CD4-positive, alpha-beta T cell treated with Interleukin-6 at 100 ng/mL for 8 hours (primary cell): Measurements from ENCODE around the gene CHSY3.

ENCODE experiments used
- DNase-seq: peaks from one replicate; pipeline ENCODE4 v3.0.0-alpha.2; 2020; ENCODE audit warnings: mixed read lengths, low spot score

CHSY3 gene

GRCh38 chr5:130096483-130096882, 192.2 kb downstream of the CHSY3 start:
- no peak for DNase-seq

- DNase-seq = no peak
Measured at GRCh38 chr5:130099008-130099407, 194.7 kb downstream of the CHSY3 start.

GRCh38 chr5:130102375-130102774, 198.1 kb downstream of the CHSY3 start:
- DNase-seq = no peak

DNA sequence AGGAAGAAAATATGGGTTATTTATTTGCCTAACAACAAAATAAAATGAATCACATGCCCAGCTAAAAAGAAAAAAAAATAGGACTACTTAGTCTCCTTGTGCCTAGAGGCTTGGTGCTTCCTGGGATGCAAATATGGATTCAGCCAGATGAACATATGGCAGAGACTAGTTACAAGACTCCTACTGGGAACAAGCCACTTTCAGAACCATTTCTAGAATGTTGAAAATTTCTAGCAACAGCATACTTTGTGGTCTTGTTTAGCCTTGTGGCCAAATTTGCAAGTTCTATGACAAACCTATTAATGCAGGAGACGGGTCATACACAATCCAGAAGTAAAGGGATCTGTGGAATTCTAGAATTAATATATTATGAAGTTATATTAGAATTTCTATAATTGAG, 198.7 kb downstream of the CHSY3 start:
- no peak for DNase-seq

- DNase-seq = no peak
Measured at GRCh38 chr5:130104895-130105688, 200.8 kb downstream of the CHSY3 start.

DNA sequence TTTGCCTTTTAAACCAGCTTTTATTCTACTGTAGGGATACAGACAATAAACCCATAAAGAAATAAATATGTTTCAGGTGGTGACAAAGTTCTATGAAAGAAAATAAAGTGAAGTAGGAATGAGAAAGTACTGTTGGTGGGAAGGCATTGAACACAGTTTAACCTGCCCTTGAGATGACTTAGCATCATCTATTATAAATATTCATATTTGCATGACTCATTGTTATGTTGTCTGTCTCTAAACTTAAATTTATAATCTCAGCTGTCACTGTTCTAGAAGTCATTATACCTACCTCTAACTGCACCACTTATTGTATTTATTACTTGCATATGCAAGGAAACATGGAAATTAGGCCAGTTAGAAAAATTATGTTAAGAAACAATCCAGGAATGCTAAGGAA, 202.2 kb downstream of the CHSY3 start:
- no peak for DNase-seq

DNA sequence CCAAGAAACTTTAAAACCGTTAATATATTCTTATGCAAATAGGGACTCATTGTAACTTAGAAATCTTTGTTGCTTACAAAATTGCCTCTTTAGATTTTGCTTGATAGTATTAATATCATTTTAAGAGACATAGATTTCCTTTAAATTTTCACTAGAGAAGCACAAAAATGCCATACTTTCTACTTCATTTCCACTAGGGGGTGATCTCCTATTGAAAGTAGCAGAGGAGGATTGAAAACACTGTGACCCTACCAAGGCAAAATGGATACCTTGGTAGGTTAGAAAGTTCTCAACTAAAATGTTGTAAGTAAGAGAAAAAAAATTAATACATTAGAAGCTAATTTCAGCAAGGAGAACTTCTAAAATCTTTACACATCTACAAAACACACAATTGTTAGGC, 204.9 kb downstream of the CHSY3 start:
- DNase-seq = no peak

- DNase-seq = no peak
Measured at GRCh38 chr5:130110328-130110727, 206.1 kb downstream of the CHSY3 start.

DNA sequence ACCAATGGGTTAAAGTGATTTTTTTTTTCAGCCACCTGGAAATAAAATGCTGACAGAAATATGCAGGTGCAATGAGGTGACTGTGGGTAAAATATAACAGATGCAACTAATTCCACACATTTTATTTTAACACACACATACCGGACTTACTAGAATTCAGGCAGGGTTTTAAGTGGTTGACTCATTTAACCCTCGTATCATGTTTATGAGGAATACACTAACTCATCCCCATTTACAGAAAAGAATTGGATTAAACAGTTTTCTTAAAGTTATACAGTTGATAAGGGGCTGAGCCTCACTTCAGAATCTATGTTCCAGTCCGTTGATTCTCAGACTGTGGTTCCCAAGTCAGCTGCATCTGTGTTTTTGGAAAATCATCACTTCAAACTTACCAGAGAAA, 207.5 kb downstream of the CHSY3 start:
- DNase-seq = no peak

DNA sequence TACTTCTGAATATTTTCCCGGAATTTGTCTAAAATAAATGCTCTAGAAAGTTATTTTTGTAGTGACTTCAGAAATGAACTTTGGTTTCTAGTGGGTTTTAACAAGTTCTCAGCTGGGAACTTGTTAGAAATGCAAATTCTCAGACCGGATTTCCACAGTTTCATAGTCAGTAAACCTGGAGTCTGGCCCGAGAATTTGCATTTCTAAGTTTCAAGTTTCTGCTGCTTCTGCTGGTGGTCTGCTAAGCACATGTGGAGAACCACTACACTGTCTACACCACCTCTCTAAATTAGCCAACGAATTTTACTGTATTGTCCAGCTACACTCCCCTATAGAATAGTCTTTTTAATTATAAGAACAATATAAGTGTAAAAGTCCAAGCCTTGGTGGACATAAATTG, 208.0 kb downstream of the CHSY3 start:
- DNase-seq = no peak

DNA sequence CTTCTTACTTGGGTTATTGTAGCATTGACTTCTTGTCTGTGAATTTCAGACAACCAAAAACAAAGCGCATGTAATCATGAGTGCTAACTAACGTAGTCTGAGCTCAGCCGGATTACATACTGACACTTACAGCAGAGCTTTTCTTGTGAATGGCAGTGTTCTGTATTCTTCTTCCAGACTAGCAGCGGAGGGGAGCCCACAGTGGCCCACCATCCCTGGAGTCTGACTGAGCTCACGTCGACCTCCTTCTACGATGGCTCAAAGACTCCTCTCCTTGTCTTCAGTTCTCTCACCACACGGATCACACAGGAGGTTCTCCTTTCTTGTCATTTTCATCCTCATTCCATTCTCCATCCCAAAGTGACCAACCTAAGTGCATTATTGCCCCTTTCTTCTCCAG, 211.4 kb downstream of the CHSY3 start:
- no peak for DNase-seq

DNA sequence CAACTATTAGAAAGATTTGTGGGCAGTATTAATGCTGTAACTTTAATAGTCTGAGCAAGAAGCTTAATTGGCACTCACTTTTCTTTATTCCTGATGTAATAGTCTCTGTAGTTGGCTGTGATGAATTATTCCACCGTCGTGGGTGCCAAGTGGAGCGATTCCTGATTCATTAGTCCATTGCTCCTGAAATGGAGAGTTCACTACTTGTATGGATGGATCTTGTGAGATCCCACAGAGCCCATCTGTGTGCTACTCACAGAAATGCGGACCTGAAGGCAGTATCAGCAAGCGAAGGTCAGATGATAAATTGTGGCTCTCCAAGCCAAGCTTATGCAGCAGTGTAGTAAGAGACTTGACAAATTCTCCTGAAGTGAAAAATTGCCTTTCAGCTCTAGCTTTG, 212.2 kb downstream of the CHSY3 start:
- DNase-seq = no peak

DNA sequence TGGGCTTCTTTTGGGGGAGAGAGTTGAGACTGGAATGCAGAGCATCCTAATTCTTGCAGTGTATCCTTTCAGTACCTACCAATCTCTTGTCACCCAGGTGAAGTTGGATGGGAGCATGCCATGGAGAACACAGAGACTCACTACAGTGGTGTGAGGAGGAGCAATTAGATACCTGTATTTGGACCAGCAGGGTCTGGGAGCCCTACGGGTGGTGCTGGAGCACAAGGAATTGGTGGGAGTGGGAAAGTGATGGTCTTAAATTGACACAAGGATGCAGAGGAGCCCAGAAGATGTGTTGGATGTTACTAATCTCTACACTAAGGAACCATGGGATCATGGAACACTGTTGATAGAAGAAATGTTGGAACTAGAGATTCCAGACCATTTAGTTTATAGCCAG, 212.7 kb downstream of the CHSY3 start:
- no peak for DNase-seq

- DNase-seq = no peak
Measured at GRCh38 chr5:130126746-130127145, 222.5 kb downstream of the CHSY3 start.

GRCh38 chr5:130135506-130135905, 231.2 kb downstream of the CHSY3 start:
- no peak for DNase-seq

DNA sequence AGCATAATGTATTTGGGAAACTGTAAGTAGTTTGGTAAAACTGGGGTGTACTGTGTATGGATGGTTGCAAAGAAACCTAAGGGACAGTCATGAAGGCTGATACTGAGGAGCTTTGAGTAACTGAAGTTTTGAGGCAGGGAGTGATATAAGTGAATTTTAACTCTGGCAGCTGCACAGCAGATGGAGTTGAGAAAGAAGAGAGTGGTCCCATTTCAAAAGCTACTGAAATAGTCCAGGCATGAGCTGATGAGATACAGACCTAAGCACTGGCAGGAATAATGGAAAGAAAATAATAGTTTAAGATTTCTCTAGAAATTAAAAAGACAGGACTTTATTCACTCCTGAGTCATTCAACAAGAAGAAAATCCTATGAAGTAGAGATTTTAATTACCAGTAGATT, 232.0 kb downstream of the CHSY3 start:
- DNase-seq = no peak

GRCh38 chr5:130137681-130138080, 233.4 kb downstream of the CHSY3 start:
- DNase-seq = no peak

- DNase-seq = no peak
Measured at GRCh38 chr5:130138406-130139045, 234.3 kb downstream of the CHSY3 start.

- no peak for DNase-seq
Measured at GRCh38 chr5:130141659-130142320, 237.5 kb downstream of the CHSY3 start.

DNA sequence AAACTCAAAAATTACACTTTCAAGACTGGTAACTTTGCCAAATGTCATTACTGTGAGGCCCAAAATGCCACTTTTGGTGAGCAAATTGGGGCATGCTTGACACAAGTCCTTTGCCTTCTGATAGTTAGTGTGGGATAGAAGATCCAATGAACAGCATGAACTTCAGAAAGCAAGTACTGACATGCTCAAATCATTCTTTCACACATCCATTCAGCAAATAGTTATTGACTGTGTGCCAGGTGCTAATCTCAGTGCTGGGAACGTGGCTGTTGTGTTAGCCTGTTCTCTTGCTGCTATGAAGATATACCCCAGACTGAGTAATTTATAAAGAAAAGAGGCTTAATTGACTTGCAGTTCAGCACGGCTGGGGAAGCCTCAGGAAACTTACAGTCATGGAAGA, 247.0 kb downstream of the CHSY3 start:
- no peak for DNase-seq

DNA sequence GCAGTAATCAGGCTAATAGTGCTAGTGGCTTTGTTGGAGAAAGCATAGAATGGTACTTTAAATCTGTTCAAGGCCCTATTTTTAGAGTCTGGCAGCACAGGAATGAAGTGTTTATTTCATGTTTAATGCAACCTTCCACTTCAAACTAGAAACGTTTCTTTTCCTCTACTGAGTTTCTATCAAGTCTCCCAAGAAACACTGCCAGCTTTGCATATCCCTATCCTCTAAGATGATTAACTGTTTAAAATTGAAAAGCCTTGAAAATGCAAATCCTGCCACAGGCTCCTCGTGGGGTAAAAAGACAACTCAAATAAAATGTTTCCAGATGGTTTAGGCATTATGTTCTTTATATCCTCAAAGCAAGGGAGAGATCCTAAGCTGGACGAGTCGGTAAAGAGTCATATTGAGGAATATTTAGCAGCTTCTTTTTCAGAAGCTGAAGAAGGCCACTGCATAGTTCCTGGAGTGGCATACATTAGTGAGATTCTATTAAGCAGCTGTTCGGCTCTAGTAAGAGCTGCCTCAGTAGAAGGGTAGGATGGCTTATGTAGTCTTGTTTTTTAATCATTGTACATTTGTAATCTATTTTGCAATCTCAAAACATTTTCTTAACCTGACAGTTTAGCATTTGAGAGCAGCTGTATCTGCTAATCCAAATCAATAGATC, 251.2 kb downstream of the CHSY3 start:
- DNase-seq = no peak

DNA sequence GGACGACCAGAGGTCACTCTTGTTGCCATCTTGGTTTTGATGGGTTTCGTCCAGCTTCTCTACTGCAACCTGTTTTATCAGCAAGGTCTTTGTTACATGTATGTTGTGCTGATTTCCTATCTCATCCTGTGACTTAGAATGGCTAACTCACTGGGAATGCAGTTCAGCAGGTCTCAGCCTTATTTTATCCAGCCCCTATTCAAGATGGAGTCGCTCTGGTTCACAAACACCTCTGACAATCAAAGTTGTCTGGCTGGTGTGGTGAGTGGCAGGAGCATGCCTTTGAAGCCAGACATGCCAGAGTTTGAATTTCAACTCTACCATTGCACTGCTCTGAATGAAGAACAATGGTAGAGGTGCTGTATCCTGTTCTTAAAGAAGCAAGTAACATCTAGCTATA, 253.8 kb downstream of the CHSY3 start:
- DNase-seq = no peak

- no peak for DNase-seq
Measured at GRCh38 chr5:130159968-130160367, 255.7 kb downstream of the CHSY3 start.
